ENCODE measurements around the gene SRMS.
"Not testable (repeated sequence)": the region's sequence is repeated elsewhere in the genome, so short reads cannot be mapped to it uniquely, and the experiment has no call there.

Gene SRMS

DNA sequence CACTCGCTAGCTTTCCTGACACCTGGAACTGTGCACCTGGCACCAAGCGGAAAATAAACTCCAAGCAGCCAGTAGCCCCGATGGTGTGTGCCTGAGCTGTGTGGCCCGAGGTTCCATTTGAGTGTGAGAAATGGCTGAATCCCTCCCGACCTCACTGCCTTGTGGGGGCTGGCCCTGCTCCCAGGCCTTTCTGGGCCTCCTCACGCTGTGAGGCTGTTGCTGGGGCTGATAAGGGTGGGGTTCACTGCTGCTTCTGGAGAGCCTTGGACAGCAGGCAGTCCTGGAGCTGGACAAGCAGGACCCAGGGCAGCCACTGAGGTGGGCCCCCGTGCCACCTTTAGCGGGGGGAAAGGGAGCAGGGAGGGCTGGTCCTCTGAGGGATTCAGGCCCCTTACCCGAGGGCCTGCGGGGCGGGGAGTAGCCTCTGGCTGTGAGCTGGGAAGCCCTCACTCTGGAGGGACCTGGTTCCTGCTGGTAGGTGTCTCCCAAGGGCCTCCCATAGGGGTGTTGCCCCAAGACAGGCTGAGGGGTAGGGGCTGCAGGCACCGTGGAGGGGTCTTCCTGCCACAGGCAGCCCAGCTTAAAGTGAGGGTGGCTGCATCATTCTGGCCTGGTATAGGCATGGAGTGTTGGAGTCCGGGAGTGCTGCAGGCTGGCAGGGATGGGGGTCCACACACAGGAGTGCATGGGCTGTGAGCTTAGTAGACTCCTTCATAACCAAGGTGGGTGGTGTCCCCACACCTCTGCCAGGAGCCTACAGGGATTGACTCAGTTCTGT is 25.3 kb downstream of the SRMS start:
- DNase-seq (ENCODE audit: low read depth), result no peak

DNA sequence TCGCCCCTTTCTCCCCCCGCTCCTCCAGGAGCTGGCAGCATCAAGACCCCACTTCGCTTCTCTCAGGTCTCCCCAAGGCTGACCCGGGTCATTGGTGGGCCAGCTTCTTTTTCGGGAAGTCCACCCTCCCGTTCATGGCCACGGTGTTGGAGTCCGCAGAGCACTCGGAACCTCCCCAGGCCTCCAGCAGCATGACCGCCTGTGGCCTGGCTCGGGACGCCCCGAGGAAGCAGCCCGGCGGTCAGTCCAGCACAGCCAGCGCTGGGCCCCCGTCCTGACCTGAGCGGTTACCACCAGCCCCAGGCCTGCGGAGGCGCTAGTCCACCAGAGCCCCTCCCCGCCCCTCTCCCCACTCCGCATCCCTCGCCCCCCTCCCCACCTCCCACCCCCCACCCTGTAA is 25.9 kb downstream of the SRMS start:
- DNase-seq (ENCODE audit: low read depth), result no peak

DNA sequence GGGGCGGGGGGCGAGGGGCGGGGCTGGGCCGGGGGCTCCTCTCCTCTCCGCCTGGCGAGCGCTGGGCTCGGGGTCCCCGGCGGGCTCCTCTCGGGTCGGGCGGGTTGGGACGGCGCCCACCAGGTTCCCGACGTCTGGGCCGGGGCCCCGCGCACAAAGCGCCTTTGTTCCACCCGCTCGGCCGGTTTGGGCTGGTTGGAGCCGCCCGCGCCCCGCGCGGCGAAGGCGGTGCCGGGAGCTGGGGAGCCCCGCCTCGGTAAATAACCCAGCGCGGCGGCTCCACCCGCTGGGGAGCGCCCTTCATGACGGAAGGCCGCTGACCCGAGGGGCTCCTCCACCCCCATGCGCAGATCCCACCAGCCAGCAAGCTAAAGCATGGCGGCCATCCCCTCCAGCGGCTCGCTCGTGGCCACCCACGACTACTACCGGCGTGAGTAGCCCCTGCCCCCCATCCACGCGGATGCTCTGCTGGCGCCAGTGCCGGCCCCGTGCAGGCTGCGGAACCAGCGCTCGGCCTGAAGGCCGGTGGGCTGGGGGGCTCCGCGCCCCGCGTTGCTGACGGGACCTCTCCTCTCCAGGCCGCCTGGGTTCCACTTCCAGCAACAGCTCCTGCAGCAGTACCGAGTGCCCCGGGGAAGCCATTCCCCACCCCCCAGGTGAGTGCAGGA is 26.5 kb downstream of the SRMS start:
- DNase-seq (ENCODE audit: low read depth), result no peak

DNA sequence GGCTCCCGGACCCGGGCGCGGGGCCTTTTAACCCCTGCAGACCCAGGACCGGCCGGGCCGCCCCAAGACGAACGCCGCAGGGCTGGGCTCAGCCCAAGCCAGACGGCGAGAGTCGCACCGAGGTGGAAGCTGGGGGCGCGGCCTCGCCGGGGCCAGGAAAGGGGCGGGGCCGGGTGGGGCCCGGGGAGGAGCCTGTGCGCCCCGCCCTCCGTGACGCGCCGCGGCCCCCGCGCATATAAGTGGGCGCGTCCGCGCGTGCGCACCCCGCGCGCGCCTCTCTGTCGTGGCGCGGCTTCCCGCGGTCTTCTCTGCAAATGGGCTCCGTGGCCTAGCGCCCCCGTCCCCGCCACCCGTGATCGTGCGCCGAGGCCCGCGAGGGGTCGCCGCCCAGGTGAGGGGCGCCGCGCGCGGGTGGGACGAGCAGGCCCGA is 27.0 kb downstream of the SRMS start, which contains the start of gene PPDPF:
TSS of gene PPDPF (plus strand) at position 262 of the 430 bp plus-strand sequence. CDS start 544 bp downstream, outside the sequence.
- DNase-seq (ENCODE audit: low read depth), result peak; percentile 66

DNA sequence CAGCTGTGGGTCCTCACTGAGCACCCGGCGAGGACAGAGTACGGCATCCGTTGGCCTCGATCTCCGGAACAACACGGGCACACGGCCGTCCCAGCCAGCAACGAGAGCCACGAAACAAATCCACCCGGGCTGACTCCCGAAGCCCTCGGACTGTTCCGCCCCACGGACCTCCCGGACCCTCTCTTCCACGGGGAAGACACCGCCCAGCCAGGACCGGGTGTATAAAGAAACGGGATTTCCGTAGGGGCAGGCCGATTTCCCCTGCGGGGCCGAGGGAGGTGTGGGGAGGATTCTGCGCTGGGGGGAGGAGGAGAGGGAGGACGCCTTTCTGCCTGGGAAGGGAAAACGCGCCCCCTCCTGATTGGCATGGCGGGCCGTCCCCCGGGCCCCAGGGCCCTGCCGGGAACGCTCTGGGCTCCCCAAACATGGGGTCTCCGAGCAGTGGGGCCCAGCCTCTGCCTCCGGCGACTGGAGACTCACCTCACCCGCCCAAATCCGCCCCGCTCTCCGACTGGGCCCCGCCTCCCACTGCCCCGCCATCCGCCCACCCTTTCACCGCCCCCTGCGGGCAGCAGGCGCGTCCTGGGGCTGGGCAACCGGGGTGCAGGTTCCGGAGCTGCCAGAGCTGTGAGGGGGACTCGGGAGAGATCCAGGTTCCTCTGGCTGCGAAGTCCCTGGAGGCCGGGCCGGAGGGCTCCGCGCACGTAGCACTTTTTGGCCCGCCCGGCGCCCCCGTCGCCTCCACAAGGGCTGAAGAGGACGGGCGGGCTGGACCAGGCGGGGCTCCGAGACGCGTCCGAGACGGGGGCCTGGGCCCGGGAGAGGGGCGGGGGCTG is 27.7 kb downstream of the SRMS start:
- peak; percentile 44 for DNase-seq (ENCODE audit: low read depth)

DNA sequence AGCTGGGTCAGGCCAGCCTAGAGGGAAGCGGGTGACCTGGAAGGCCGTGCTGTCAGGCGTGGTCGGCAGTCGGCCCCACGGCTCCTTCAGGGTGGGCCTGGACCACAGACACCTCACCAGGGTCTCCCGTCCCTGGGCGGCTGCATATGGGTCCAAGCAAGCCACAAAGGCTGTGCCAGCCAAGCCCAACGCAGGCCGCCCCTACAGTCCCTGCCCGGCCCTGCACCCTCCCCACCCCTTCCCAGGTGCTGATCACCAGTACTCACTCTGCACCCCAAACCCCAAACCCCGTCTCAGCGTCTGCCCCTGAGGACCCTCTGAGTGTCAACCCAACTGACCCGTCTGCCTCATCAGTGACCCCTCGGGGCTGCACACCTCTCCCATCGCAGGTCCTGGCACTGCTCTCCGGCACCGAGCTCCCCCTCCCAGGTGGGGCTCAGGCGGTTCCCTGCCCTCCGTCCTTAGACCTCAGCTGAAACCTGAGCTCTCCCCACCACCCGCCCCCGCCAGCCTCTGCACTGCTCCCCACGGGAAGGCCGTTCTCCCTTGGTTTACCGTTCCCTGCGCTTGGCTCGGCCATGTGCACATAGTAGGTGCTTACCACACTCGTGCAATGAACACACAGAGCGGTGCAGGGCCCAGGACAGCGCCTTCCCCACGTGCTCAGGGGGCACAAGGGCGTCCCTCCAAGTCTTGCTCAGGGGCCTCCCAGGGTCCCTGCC is 28.4 kb downstream of the SRMS start:
- no peak for DNase-seq (ENCODE audit: low read depth)

DNA sequence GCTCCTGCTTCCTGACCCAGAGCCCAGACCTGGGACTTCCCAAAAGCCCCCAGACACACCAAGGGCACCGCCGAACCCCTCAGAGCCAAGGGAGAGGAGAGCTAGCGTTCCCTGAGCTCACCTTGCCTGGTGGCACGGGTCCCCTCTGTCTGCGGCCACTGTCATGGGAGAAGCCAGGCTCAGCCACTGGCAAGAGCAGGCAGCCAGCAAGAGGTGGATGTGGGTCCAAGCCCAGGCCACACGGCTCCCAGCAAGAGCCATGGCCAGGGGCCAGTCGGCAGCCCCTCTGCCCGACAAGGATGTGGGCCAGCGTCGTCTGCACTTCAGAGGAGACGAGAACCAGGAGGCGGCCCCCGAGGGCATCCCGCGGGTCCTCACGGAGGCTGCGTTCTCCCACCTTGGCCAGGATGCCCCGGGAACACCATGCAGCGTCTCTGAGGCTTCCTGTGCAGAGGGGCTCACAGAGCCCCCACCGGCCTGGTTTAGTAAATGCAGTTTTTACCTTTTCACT is 29.1 kb downstream of the SRMS start:
- DNase-seq (ENCODE audit: low read depth), result no peak

DNA sequence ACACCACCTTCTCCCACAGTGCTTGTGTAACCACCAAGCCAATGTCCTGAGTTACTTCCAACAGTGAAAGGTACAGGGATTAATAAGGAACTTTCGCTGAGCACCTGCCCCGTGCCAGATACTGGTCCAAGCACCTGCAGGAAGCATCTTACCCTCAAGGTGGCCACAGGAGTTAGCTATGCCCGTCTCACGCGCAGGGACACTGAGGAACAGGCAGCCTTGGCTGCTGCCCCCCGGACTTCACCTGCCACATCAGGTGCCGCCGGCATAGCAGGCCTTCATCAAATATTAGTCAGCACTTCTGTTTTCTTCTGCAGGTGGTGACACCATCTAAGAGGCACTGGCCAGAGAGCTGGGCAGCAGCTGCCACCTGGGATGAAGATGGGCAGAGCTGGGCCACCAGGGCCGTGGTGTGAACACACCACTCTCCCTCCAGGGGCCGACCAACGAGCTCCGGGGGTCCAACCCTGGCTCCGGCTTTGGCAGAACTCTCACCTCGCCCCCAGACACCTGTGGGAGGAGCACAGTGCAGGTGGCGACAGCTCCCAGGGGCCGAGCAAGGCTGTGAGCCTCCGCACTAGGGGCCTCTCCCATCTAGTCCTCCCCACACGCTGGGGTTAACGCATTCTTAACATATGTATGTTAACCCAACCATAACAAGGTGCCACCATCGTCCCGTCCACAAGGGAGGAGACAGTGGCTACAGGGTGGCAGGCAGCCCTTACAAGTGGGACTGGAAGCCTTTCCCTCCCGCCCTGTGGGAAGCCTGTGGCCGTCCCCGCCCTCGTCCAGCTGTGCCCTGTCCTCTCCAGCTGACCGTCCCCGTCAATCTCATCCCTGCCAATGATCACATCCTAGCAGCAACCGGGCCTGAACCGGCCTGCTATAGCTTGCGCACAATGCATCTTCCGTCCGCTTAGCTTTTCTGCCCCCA is 29.9 kb downstream of the SRMS start:
- no peak for DNase-seq (ENCODE audit: low read depth)

DNA sequence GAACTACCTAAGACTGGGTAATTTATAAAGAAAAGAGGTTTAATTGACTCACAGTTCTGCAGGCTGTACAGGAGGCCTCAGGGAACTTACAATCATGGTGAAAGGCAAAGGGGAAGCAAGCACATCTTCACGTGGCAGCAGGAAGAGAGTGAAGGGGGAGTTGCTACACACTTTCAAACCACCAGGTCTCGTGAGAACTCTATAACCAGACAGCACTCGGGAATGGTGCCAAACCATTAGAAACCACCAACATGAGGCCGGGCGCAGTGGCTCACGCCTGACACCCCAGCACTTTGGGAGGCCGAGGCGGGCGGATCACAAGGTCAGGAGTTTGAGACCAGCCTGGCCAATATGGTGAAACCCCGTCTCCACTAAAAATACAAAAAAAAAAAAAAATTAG is 33.0 kb downstream of the SRMS start:
- DNase-seq (ENCODE audit: low read depth), result not testable (repeated sequence)

DNA sequence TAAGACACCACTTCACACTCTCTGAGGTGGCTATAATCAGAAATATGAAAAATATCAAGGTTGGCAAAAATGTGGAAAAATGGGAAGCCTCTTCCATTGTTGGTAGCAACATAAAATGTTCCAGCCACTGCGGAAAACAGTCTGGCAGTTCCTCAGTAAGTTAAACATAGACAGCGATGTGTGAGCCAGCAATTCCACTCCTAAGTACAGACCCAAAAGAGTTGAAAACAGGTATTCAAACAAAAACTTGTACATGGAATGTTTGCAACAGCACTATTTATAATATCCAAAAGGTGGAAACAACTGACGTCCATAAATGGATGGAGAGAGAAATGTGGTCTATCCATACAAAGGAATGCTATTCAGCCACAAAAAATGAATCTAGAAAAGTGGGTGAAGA is 34.3 kb downstream of the SRMS start:
- no peak for DNase-seq (ENCODE audit: low read depth)

DNA sequence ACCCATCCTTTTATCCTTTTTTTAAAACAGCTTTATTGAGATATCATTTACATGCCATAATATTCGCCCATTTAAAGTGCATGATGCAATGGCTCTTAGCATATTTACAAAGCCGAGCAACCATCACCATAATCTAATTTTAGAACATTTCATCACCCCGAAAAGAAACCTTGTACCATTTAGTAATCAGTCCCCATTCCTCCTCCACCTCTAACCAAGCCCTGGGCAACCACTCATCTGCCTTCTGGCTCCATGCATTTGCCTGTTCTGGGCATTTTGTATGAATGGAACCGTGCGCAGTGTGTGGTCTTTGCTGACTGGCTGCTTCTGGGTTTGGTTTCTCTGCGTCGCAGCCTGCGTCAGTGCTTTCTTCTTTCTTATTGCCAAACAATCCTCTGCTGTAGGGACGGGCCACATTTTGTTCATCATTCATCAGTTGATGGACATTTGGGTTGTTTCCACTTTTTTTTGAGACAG is 38.4 kb downstream of the SRMS start:
- no peak for DNase-seq (ENCODE audit: low read depth)

DNA sequence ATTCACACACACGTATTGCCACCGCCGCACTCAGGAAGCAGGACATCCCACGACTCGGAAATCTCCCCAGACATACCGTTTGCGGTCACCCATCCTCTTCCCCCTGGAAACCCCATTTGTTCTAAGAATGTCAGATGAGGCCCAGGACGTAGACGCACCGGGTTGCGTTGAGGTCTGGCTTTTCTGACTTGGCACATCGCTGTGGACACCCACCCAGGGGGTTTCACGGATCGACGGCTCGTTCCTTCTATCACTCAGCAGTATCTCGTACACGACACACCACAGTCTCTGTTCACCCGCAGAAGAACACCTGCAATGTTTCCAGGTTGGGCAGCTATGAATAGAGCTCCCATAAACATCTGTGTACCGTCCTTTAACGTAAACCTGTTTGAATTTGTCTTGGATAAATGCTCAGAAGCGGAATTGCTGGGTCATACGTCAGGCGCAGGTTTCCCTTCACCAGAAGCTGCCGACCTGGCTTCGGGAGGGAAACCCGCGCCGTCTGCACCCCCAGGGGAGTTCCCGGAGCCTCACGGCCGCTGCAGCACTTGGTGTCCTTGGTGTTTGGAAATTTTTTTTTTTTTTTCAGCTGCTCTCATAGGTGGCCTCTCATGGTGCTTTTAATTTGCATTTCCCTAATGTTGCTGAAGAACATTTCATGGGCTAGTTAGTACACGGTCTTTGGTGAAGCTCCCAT is 39.3 kb downstream of the SRMS start:
- DNase-seq (ENCODE audit: low read depth), result no peak

DNA sequence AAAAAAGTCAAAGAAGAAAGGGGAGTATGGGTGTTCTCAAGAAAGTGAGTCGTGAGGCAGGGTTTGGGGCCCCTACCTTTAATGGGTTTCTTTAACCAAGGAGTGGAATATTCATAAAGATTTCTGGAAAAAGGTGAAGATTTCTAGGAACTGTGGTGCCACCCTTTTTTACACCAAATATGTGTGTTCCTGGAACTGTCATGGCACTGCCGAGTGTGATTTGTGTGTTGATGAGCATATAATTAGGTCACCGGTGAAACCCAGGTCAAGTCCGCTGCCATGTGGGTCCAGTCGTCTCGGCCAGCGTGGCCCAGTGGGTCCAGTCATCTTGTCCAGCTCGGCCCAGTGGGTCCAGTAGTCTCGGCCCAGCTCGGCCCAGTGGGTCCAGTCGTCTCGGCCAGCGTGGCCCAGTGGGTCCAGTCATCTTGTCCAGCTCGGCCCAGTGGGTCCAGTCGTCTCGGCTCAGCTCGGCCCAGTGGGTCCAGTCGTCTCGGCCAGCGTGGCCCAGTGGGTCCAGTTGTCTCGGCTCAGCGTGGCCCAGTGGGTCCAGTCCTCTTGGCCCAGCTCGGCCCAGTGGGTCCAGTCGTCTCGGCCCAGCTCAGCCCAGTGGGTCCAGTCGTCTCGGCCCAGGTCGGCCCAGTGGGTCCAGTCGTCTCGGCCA is 40.3 kb downstream of the SRMS start:
- DNase-seq (ENCODE audit: low read depth), result no peak

DNA sequence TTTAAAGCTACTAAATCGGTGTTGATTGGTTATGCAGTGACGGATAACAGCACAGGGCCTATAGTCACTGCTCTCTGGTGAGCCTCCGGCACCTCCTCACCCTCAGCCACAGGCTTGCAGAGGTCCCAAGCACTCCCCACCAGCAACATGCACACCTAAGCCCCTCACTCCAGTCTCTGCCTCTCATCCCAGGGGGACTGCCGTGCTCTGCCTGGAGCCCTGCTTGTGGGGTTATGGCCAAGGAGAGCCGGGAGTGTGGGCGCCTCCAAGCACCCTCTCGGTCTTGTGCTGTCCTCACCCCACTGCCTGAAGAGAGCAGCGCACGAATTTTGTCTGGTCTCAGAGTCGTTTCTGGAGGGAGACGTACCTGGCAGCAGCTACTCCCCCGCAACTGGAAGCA is 41.8 kb downstream of the SRMS start:
- DNase-seq (ENCODE audit: low read depth), result no peak

DNA sequence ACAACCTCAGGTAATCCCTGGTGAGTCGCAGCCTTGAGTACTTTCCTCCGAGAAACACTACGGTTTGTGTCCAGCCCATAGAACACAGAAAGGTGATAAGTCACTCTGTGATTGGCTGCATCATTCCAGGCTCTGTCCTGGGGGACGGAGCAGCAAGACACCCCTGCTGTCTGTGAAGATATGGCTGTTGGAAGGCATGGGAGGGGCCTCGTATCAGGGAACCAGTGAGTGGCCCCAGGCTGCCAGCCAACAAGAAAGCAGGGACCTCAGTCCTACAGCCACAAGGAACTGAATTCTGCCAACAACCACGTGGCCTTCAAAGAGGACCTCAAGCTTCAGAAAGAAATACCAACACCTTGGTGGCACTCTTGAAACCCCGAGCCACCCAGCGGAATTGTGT is 42.3 kb downstream of the SRMS start:
- no peak for DNase-seq (ENCODE audit: low read depth)

DNA sequence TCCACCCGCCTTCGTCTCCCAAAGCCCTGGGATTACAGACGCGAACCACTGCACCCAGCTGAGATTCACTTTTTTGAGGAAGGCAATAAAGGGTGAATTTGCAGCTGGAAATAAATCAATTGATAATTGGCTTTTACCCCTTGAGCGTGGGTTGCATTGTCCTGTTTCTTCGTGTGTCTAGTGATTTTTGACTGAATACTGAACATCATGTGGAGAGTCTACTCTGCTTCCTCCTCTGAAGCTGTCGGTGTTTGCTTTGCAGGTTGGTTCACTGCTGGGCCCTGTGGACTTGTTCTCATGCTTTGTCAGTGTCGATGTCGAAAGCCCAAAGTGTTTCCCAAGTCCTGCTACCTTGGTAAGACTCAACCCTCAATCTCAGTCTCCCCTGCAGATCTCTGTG is 42.9 kb downstream of the SRMS start:
- no peak for DNase-seq (ENCODE audit: low read depth)

DNA sequence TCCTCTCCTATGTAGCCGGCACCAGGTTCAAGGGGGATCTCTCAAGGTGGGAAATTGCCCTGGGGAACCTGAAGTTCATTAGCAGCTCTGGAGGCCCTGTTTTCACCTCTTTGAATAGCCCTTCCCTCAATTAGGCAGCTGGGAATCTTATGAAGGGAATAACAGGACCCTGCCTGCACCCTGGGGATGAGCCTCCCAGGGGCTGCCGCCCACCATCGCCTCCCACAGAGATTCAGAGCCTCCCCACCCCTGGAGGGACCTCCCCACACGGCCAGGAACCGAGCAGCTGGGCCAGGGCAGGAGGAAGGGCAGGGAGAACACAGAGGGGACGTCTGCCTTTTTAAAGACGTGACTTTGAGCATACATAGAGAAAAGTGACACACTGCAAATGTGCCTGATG is 44.0 kb downstream of the SRMS start:
- DNase-seq (ENCODE audit: low read depth), result no peak

DNA sequence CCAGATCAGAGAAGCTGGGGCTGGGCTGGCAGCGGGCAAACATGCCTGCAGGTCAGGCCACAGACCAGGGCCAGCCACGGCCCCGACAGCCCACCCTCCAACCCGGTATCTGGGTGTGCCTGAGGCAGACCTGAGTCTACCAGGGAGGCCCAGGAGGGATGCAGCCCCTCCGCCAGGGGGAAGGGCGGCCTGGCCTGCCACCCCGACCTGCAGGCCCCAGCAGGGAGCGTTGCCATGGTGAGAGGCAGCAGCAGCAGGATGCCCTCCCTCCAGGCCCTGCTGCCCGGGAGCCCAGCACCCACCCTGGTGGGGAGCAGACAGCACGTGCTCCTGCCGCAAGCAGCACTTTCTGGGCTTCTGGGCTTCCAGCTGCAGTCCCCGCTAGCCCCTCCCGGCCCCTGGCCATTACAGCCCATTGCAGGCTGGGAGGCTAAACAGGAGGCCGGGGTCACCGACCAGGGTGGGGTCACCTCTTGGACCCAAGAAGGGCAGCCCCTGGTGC is 44.8 kb downstream of the SRMS start:
- DNase-seq (ENCODE audit: low read depth), result no peak
